ENCODE measurements around the gene F13B.

- no peak for TF ChIP-seq CTCF (IDR thresholded peaks at IDR 0.05)
- no peak for TF ChIP-seq POLR2AphosphoS5 (IDR thresholded peaks at IDR 0.05; ENCODE audit: insufficient read depth in 1 of 2, low read depth in 1 of 2)
Measured at GRCh38 chr1:197063212-197063611, 3.8 kb downstream of the F13B start.

Data from vagina (tissue), 2 donors.